CD4-positive, CD25-positive, alpha-beta regulatory T cell (primary cell): Measurements from ENCODE around the gene JPH2. TPM values are rescaled to one million over a fixed set of nuclear protein-coding genes. Genes with fewer than 3 reads are reported as not detected.

Source experiments
- ATAC-seq, 2 donors: fragments of 150-1000 bp; cut with Tn5 transposase; one replicate each; pipeline ENCODE4 v1.10.0; 2021; ENCODE audit warnings: low read depth in 2 of 2, moderate number of reproducible peaks in 2 of 2, moderate library complexity in 1 of 2
- DNase-seq, 3 donors: peaks; one replicate each; pipeline versions ENCODE4 v3.0.0 to v3.0.0-alpha.2; 2012 to 2022; ENCODE audit warnings: mixed read lengths in 1 of 3
- H3K27ac ChIP-seq: one replicate; pipeline ENCODE4 v1.7.0; 2013; ENCODE audit warnings: mild to moderate bottlenecking, low read length; ENCODE audit not compliant: insufficient read depth, poor library complexity, severe bottlenecking
- H3K27me3 ChIP-seq: one replicate; pipeline ENCODE4 v1.7.0; 2013; ENCODE audit warnings: low read length; ENCODE audit not compliant: control insufficient read depth, insufficient read depth
- H3K36me3 ChIP-seq: one replicate; pipeline ENCODE4 v1.7.0; 2013; ENCODE audit warnings: mild to moderate bottlenecking, low read length, moderate library complexity; ENCODE audit not compliant: control insufficient read depth, insufficient read depth
- H3K4me1 ChIP-seq: 2 replicates; pipeline ENCODE4 v1.7.0; 2013; ENCODE audit warnings: mild to moderate bottlenecking, low read length; ENCODE audit not compliant: insufficient read depth, control insufficient read depth, poor library complexity, severe bottlenecking
- H3K4me3 ChIP-seq: one replicate; pipeline ENCODE4 v1.7.0; 2013; ENCODE audit warnings: low read depth, mild to moderate bottlenecking, low read length, moderate library complexity
- H3K9me3 ChIP-seq, 2 experiments: 1 replicate in 1 of 2; 2 replicates in 1 of 2; pipeline ENCODE4 v1.7.0; 2013; ENCODE audit warnings: low read length in 2 of 2, mild to moderate bottlenecking in 1 of 2, moderate library complexity in 1 of 2; ENCODE audit not compliant: control insufficient read depth in 2 of 2
- H3K27ac Mint-ChIP-seq, 3 donors: one replicate each; pipeline ENCODE4 v1.8.0; 2020 to 2022; ENCODE audit warnings: mild to moderate bottlenecking in 3 of 3, mixed read lengths in 3 of 3, moderate library complexity in 2 of 3
- H3K27me3 Mint-ChIP-seq: one replicate; pipeline ENCODE4 v1.8.0; 2022; ENCODE audit warnings: mild to moderate bottlenecking, mixed read lengths
- H3K36me3 Mint-ChIP-seq: one replicate; pipeline ENCODE4 v1.8.0; 2020; ENCODE audit warnings: mixed read lengths
- H3K4me1 Mint-ChIP-seq, 4 donors: one replicate each; pipeline ENCODE4 v1.8.0; 2020 to 2022; ENCODE audit warnings: mixed read lengths in 4 of 4, mild to moderate bottlenecking in 1 of 4
- H3K4me3 Mint-ChIP-seq, 4 donors: one replicate each; pipeline ENCODE4 v1.8.0; 2020 to 2022; ENCODE audit warnings: mild to moderate bottlenecking in 4 of 4, mixed read lengths in 4 of 4, moderate library complexity in 3 of 4
- H3K9me3 Mint-ChIP-seq, 7 donors: one replicate each; pipeline ENCODE4 v1.8.0; 2020 to 2022; ENCODE audit warnings: mixed read lengths in 7 of 7, mild to moderate bottlenecking in 3 of 7, moderate library complexity in 2 of 7
- polyA plus RNA-seq, 4 donors: library from polyadenylated mRNA; unstranded; fragments of 300-500 nt; fragmentation: Illumina TruSeq; gene quantifications; one replicate each; pipeline ENCODE4 v1.2.3, GENCODE V29; 2021
- total RNA-seq: library from RNA; stranded (reverse); gene quantifications from one replicate; pipeline ENCODE4 v1.2.3, GENCODE V29; 2022

Gene JPH2
- total and polyA plus RNA-seq, 5 donors from 2014 or later, result not detected

GRCh38 chr20:44151621-44152416, 35.2 kb downstream of the JPH2 start:
- no peaks in the 10 kb centered on the region for H3K27me3 ChIP-seq

DNA sequence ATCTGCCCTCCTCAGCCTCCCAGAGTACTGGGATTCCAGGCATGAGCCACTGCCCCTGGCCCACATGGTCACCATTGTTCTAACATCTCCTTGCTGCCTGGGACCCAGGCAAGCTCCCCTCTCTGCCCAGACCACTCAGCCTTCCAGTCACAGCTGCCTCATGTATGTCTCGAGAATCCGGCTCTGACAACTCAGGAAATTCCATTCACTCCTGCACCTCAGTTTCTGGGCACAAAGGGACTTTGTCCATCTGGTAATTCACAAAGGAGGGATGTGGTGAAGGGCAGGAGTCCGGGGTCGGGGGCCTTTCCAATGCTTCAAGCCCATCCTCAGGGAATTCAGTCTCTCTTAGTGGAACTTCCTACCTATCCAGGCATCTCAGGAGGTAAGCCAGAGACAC, 40.7 kb downstream of the JPH2 start:
- H3K4me3 Mint-ChIP-seq, result no peak overlapping the region
- DNase-seq, result no peak
- H3K27me3 Mint-ChIP-seq, result peaks cover 25% of the 10 kb centered on the region
- no peaks in the 10 kb centered on the region for H3K4me1 ChIP-seq
- H3K4me1 Mint-ChIP-seq, result peaks cover 0 to 12% (median 0%) of the 10 kb centered on the region in 4 donors
- no peak overlapping the region for H3K27ac Mint-ChIP-seq
- H3K4me3 ChIP-seq, result no peak overlapping the region
- no peaks in the 10 kb centered on the region for H3K36me3 Mint-ChIP-seq
- no peaks in the 10 kb centered on the region for H3K27me3 ChIP-seq
- H3K27ac ChIP-seq, result no peak overlapping the region
- H3K9me3 ChIP-seq, result no peaks in the 10 kb centered on the region
- no peaks in the 10 kb centered on the region for H3K36me3 ChIP-seq
- peaks cover 0 to 2% (median 0%) of the 10 kb centered on the region in 7 donors for H3K9me3 Mint-ChIP-seq
- no peak for ATAC-seq

More at GRCh38 chr20:44151621-44152416, 35.2 kb downstream of the JPH2 start:
- Histone ChIP-seq H3K4me3 (no peak overlapping the region), H3K27ac (no peak overlapping the region), H3K36me3 (no peaks in the 10 kb centered on the region), H3K4me1 (no peaks in the 10 kb centered on the region), H3K9me3 (no peaks in the 10 kb centered on the region)
- peaks cover 0 to 14% (median 7%) of the 10 kb centered on the region in 4 donors for H3K4me1 Mint-ChIP-seq
- no peak for ATAC-seq
- H3K27ac Mint-ChIP-seq, result peak overlapping the region in 1 of 3 donors; percentile 88
- H3K36me3 Mint-ChIP-seq, result no peaks in the 10 kb centered on the region
- H3K4me3 Mint-ChIP-seq, result no peak overlapping the region
- no peak for DNase-seq
- peaks cover 0 to 2% (median 0%) of the 10 kb centered on the region in 7 donors for H3K9me3 Mint-ChIP-seq
- peaks cover 13% of the 10 kb centered on the region for H3K27me3 Mint-ChIP-seq

DNA sequence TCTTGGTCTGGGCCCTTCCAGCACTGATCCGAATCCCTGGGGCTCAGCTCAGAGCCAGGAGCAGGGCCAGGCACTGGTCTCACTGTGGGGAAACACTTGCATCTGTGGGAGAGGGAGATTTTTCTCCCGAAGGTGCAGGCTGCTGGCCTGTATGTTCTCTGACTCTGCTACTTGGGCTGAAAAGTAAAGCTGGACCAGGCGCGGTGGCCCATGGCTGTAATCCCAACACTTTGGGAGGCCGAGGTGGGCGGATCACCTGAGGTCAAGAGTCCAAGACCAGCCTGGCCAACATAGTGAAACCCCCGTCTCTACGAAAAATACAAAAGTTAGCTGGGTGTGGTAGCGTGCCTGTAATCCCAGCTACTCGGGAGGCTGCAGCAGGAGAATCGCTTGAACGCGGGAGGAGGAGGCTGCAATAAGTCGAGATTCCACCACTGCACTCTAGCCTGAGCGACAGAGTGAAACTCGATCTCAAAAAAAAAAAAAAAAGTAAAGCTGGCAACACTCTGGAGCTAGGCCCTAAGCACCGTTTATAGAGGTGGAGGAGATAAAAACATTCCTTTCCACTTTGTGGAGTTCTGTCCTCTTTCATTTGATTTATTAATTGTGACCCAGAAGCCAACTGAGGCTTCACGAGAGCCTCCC, 41.7 kb downstream of the JPH2 start:
- peaks cover 5% of the 10 kb centered on the region for H3K27me3 ChIP-seq
- H3K4me1 ChIP-seq, result no peaks in the 10 kb centered on the region
- Mint-ChIP-seq H3K4me3 (no peak overlapping the region), H3K27me3 (peaks cover 31% of the 10 kb centered on the region), H3K27ac (peak overlapping the region in 1 of 3 donors; percentile 7), H3K4me1 (peaks cover 0 to 12% (median 0%) of the 10 kb centered on the region in 4 donors), H3K9me3 (peaks cover 0 to 2% (median 0%) of the 10 kb centered on the region in 7 donors), H3K36me3 (no peaks in the 10 kb centered on the region)
- H3K36me3 ChIP-seq, result no peaks in the 10 kb centered on the region
- no peak overlapping the region for H3K4me3 ChIP-seq
- H3K9me3 ChIP-seq, result no peaks in the 10 kb centered on the region
- ATAC-seq (no peak), DNase-seq (no peak)
- no peak overlapping the region for H3K27ac ChIP-seq

- Histone ChIP-seq H3K4me3 (no peak overlapping the region), H3K36me3 (no peaks in the 10 kb centered on the region), H3K9me3 (no peaks in the 10 kb centered on the region), H3K4me1 (no peaks in the 10 kb centered on the region), H3K27me3 (peaks cover 5% of the 10 kb centered on the region), H3K27ac (no peak overlapping the region)
- DNase-seq (no peak), ATAC-seq (no peak)
- Mint-ChIP-seq H3K9me3 (peaks cover 0 to 2% (median 0%) of the 10 kb centered on the region in 7 donors), H3K4me3 (no peak overlapping the region), H3K4me1 (peaks cover 0 to 12% (median 0%) of the 10 kb centered on the region in 4 donors), H3K27ac (no peak overlapping the region), H3K27me3 (peaks cover 37% of the 10 kb centered on the region), H3K36me3 (no peaks in the 10 kb centered on the region)
These were observed 43.1 kb downstream of the JPH2 start for GRCh38 chr20:44143936-44144335.

- Histone ChIP-seq H3K27ac (no peak overlapping the region), H3K27me3 (peaks cover 5% of the 10 kb centered on the region), H3K4me3 (no peak overlapping the region), H3K4me1 (no peaks in the 10 kb centered on the region), H3K9me3 (no peaks in the 10 kb centered on the region), H3K36me3 (no peaks in the 10 kb centered on the region)
- ATAC-seq (no peak), DNase-seq (no peak)
- Mint-ChIP-seq H3K4me3 (no peak overlapping the region), H3K27ac (no peak overlapping the region), H3K36me3 (no peaks in the 10 kb centered on the region), H3K4me1 (peaks cover 0 to 12% (median 0%) of the 10 kb centered on the region in 4 donors), H3K27me3 (peaks cover 38% of the 10 kb centered on the region), H3K9me3 (peaks cover 0 to under 1% (median 0%) of the 10 kb centered on the region in 7 donors)
These were observed 44.6 kb downstream of the JPH2 start for GRCh38 chr20:44142413-44142812.

GRCh38 chr20:44141873-44142272, 45.1 kb downstream of the JPH2 start:
- Mint-ChIP-seq H3K27ac (peak overlapping the region in 1 of 3 donors; percentile 27), H3K9me3 (no peaks in the 10 kb centered on the region), H3K4me3 (no peak overlapping the region), H3K4me1 (peaks cover 0 to 12% (median 0%) of the 10 kb centered on the region in 4 donors), H3K36me3 (no peaks in the 10 kb centered on the region), H3K27me3 (peaks cover 36% of the 10 kb centered on the region)
- no peak overlapping the region for H3K27ac ChIP-seq
- ATAC-seq (no peak), DNase-seq (no peak)
- no peaks in the 10 kb centered on the region for H3K36me3 ChIP-seq
- no peak overlapping the region for H3K4me3 ChIP-seq
- no peaks in the 10 kb centered on the region for H3K4me1 ChIP-seq
- H3K27me3 ChIP-seq, result peaks cover 5% of the 10 kb centered on the region
- H3K9me3 ChIP-seq, result no peaks in the 10 kb centered on the region

GRCh38 chr20:44138867-44139266, 48.1 kb downstream of the JPH2 start:
- Mint-ChIP-seq H3K36me3 (no peaks in the 10 kb centered on the region), H3K4me3 (no peak overlapping the region), H3K4me1 (peaks cover 0 to 12% (median 0%) of the 10 kb centered on the region in 4 donors), H3K27me3 (peaks cover 44% of the 10 kb centered on the region), H3K27ac (no peak overlapping the region), H3K9me3 (no peaks in the 10 kb centered on the region)
- DNase-seq (no peak), ATAC-seq (no peak)
- no peaks in the 10 kb centered on the region for H3K36me3 ChIP-seq
- no peak overlapping the region for H3K4me3 ChIP-seq
- H3K27ac ChIP-seq, result no peak overlapping the region
- peaks cover 7% of the 10 kb centered on the region for H3K27me3 ChIP-seq
- H3K4me1 ChIP-seq, result no peaks in the 10 kb centered on the region
- H3K9me3 ChIP-seq, result no peaks in the 10 kb centered on the region
